ENCODE results near the gene NT5DC3.

NT5DC3 gene

GRCh38 chr12:103824845-103825244 is 16.2 kb downstream of the NT5DC3 start:
- Histone ChIP-seq H3K4me3 (no peak overlapping the region), H3K27ac (no peak overlapping the region)
- no peak for DNase-seq (ENCODE audit: low spot score)
- TF ChIP-seq CTCF (IDR thresholded peaks at IDR 0.05): no peak

- TF ChIP-seq CTCF (IDR thresholded peaks at IDR 0.05): no peak
- H3K27ac ChIP-seq: no peak overlapping the region
- H3K4me3 ChIP-seq: no peak overlapping the region
- no peak for DNase-seq (ENCODE audit: low spot score)
Observed at GRCh38 chr12:103824290-103824689, 16.7 kb downstream of the NT5DC3 start.

- DNase-seq (ENCODE audit: low spot score): no peak
Observed at GRCh38 chr12:103823871-103824270, 17.2 kb downstream of the NT5DC3 start.

DNA sequence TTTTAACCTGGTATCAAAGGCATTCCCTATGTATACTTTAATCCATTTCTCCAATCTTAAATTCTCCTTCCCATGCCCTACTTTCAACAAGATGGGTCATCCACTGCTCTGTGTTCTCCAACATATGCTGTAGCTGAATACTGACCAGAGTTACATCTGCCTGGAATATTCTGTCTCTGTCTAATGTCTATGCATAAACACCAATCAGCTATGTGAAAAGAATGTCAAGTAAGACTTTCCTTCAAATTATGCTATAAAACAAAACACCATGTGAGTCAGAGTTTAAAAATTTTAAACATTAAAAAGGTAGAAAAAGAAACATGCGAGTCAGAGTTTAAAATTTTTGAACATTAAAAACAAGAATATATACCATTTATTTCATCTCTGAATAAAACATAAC is 19.3 kb downstream of the NT5DC3 start:
- no peak for TF ChIP-seq CTCF (IDR thresholded peaks at IDR 0.05)
- Histone ChIP-seq H3K27ac (no peak overlapping the region), H3K4me3 (no peak overlapping the region)
- DNase-seq (ENCODE audit: low spot score): no peak

More at GRCh38 chr12:103823871-103824270, 17.2 kb downstream of the NT5DC3 start:
- TF ChIP-seq CTCF (IDR thresholded peaks at IDR 0.05): no peak
- Histone ChIP-seq H3K27ac (no peak overlapping the region), H3K4me3 (no peak overlapping the region)

DNA sequence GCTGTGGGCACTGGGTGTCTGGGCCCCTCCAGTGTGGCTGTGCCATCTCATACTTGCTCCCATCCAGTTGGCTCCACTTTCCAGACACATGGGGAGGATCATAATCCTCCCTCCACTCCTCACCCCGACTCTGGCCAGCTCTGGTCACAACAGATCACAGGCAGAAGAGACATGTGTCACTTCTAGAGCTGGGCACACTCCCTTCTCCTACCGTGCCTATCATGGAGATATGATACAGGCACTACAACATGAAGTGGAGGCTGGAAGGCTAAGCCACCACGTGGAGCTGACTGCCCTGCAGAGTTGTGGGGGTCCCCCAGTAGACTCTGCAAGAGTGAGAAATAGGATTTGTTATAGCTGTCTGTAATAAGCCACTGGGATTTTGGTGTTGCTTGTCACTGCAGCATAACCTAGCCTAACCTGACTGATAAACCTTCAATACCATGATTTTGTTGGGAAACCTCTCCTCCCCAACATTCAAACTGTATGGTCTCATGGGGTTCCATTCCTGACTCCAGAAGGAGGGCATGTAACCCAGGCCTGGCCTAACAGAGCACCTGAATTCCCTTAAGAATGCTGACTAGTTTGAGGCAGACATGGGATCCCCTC is 20.0 kb downstream of the NT5DC3 start:
- no peak overlapping the region for H3K4me3 ChIP-seq
- DNase-seq (ENCODE audit: low spot score): no peak
- peak overlapping the region in 1 of 2 donors; percentile 19 for H3K27ac ChIP-seq
- no peak for TF ChIP-seq CTCF (IDR thresholded peaks at IDR 0.05)

DNA sequence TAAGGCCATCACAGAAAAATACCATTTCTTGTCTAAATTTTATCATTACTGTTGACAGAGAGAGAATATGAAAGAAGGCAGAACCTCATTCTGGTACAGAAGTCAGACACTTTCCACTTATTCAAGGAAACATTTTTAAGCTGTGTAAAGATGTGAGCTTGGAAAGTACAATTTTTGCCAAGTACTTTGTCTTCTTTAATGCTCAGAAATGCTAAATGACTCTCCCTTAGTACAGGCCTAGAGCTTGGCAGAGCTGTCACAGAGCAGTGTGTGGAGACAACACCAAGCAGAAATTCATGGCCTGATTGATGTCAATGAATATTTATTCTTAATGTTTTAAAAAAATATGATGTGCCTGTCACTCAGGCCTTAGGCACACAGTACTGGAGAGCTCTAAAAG is 20.7 kb downstream of the NT5DC3 start:
- TF ChIP-seq CTCF (IDR thresholded peaks at IDR 0.05): no peak
- no peak for DNase-seq (ENCODE audit: low spot score)
- no peak overlapping the region for H3K4me3 ChIP-seq
- no peak overlapping the region for H3K27ac ChIP-seq

DNA sequence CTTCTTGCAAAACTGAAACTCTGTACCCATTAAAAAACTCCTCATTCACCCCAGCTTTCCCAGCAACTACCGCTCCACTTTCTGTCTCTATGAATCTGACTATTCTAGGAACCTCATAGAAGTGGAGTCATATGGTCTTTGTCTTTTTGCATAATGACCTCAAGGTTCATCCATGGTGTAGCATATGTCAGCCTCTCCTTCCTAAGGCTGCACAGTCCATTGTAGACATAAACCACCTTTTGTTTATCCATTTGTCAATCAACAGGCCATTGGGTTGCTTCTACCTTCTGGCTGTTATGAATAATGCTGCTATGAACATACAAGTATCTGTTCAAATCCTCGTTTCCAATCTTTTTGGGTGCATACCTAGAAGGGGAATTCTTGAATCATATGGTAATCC is 21.1 kb downstream of the NT5DC3 start:
- no peak for DNase-seq (ENCODE audit: low spot score)
- H3K4me3 ChIP-seq: no peak overlapping the region
- no peak for TF ChIP-seq CTCF (IDR thresholded peaks at IDR 0.05)
- no peak overlapping the region for H3K27ac ChIP-seq
